Breast epithelium (tissue), 3 donors: ENCODE results near the gene WWOX.

Source experiments
- POLR2A ChIP-seq: fragments of 450-650 bp; IDR thresholded peaks from one replicate; pipeline ENCODE4 v1.6.1; 2016; ENCODE audit warnings: antibody characterized with exemption, mild to moderate bottlenecking, moderate library complexity
- TF ChIP-seq, protein P1 (sequence below), 3 donors: fragments of 450-650 bp; IDR thresholded peaks; one replicate each; pipeline ENCODE4 v1.5.1; 2016 to 2017; ENCODE audit warnings: antibody characterized with exemption in 3 of 3, mild to moderate bottlenecking in 3 of 3, moderate library complexity in 3 of 3

DNA sequence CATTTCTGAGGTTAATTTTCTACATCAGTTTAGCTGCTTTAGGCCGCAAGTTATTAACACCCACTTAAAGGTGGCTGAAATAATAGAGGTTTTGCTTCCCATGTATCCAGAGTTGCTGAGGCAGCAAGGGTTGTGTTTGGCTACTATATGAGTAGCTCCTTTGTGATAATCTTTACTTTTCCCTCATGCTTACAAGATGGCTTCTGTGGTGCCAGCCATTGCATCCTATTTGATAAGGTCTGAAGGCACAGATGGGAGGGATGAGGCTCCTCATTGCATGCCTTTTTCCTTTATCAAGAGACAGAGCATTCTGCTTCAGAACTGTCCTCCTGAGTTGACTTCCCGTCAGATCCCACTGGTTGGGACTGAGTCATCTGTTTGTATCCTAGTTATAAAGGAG, 340.2 kb downstream of the WWOX start:
- TF ChIP-seq POLR2A = no peak
- TF ChIP-seq, protein P1, sequence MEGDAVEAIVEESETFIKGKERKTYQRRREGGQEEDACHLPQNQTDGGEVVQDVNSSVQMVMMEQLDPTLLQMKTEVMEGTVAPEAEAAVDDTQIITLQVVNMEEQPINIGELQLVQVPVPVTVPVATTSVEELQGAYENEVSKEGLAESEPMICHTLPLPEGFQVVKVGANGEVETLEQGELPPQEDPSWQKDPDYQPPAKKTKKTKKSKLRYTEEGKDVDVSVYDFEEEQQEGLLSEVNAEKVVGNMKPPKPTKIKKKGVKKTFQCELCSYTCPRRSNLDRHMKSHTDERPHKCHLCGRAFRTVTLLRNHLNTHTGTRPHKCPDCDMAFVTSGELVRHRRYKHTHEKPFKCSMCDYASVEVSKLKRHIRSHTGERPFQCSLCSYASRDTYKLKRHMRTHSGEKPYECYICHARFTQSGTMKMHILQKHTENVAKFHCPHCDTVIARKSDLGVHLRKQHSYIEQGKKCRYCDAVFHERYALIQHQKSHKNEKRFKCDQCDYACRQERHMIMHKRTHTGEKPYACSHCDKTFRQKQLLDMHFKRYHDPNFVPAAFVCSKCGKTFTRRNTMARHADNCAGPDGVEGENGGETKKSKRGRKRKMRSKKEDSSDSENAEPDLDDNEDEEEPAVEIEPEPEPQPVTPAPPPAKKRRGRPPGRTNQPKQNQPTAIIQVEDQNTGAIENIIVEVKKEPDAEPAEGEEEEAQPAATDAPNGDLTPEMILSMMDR (IDR thresholded peaks at IDR 0.05) = no peak
